GM23338 (cell line): ENCODE data around the gene ANTXR1. TPM values are rescaled to one million over a fixed set of nuclear protein-coding genes. Genes with fewer than 3 reads are reported as not detected.
A peak's percentile ranks its signal among the peaks of the same experiment; 100 is the strongest.

ENCODE experiments used
- ATAC-seq: fragments of 200-7000 bp; cut with Tn5 transposase; 3 replicates; pipeline ENCODE4 v1.9.1; 2020
- DNase-seq: peaks from one replicate; pipeline ENCODE4 v3.0.0-alpha.2; 2015; ENCODE audit warnings: low spot score
- H2AFZ ChIP-seq: fragments of 200-600 bp; sonication (generic); 2 replicates; pipeline ENCODE4 v1.8.0; 2016; ENCODE audit warnings: antibody characterized with exemption, mild to moderate bottlenecking, moderate library complexity
- H3F3A ChIP-seq: fragments of 200-600 bp; sonication (generic); replicated peaks from 2 replicates; pipeline ENCODE4 v1.8.0; 2017; ENCODE audit warnings: antibody characterized with exemption, mixed run types, low read depth
- H3K27ac ChIP-seq: fragments of 200-600 bp; sonication (generic); 2 replicates; pipeline ENCODE4 v1.6.1; 2016; ENCODE audit warnings: low read depth
- H3K27me3 ChIP-seq: fragments of 200-600 bp; sonication (generic); 2 replicates; pipeline ENCODE4 v1.8.0; 2016; ENCODE audit warnings: mild to moderate bottlenecking, mixed run types, moderate library complexity; ENCODE audit not compliant: insufficient read depth
- H3K36me3 ChIP-seq: fragments of 200-600 bp; sonication (generic); 2 replicates; pipeline ENCODE4 v1.8.0; 2016; ENCODE audit warnings: mild to moderate bottlenecking; ENCODE audit not compliant: insufficient read depth
- H3K4me1 ChIP-seq: fragments of 200-600 bp; sonication (generic); 2 replicates; pipeline ENCODE4 v1.8.0; 2016; ENCODE audit warnings: mild to moderate bottlenecking, moderate library complexity; ENCODE audit not compliant: insufficient read depth
- H3K4me2 ChIP-seq: fragments of 200-600 bp; sonication (generic); 2 replicates; pipeline ENCODE4 v1.7.1; 2017; ENCODE audit warnings: mixed run types
- H3K4me3 ChIP-seq: fragments of 200-600 bp; sonication (generic); 2 replicates; pipeline ENCODE4 v1.6.1; 2016; ENCODE audit warnings: mixed run types
- H3K79me2 ChIP-seq: fragments of 200-600 bp; sonication (generic); replicated peaks from 2 replicates; pipeline ENCODE4 v1.8.0; 2017; ENCODE audit warnings: mild to moderate bottlenecking; ENCODE audit not compliant: insufficient read depth
- H3K9me2 ChIP-seq: fragments of 200-600 bp; sonication (generic); 2 replicates; pipeline ENCODE4 v1.8.0; 2017; ENCODE audit not compliant: insufficient read depth
- H4K20me1 ChIP-seq: fragments of 200-600 bp; sonication (generic); replicated peaks from 2 replicates; pipeline ENCODE4 v1.8.0; 2017; ENCODE audit warnings: mild to moderate bottlenecking; ENCODE audit not compliant: insufficient read depth
- H3K27ac Mint-ChIP-seq: 2 replicates; pipeline ENCODE4 v1.8.0; 2020; ENCODE audit warnings: inconsistent platforms, mild to moderate bottlenecking, moderate library complexity, mixed read lengths
- H3K27me3 Mint-ChIP-seq: 3 replicates; pipeline ENCODE4 v1.8.0; 2022; ENCODE audit warnings: low read depth, mild to moderate bottlenecking, moderate library complexity, mixed read lengths, inconsistent platforms; ENCODE audit not compliant: insufficient read depth, poor library complexity
- H3K36me3 Mint-ChIP-seq: 3 replicates; pipeline ENCODE4 v1.8.0; 2021; ENCODE audit warnings: low read depth, mild to moderate bottlenecking, inconsistent platforms, moderate library complexity, mixed read lengths
- H3K4me1 Mint-ChIP-seq: 3 replicates; pipeline ENCODE4 v1.8.0; 2020; ENCODE audit warnings: mild to moderate bottlenecking, inconsistent platforms, mixed read lengths
- H3K4me3 Mint-ChIP-seq: 3 replicates; pipeline ENCODE4 v1.8.0; 2021; ENCODE audit warnings: moderate library complexity, mild to moderate bottlenecking, inconsistent platforms, mixed read lengths
- H3K9me3 Mint-ChIP-seq: 3 replicates; pipeline ENCODE4 v1.8.0; 2020; ENCODE audit warnings: moderate library complexity, mild to moderate bottlenecking, inconsistent platforms, mixed read lengths
- CREB1 ChIP-seq: fragments of 250-450 bp; sonication (Bioruptor Pico); IDR thresholded peaks from 2 replicates; pipeline ENCODE4 v1.5.0; 2020; ENCODE audit warnings: low read depth, mild to moderate bottlenecking, moderate library complexity
- ETS1 ChIP-seq: IDR thresholded peaks from 2 replicates; pipeline ENCODE4 v1.6.1; 2016; ENCODE audit warnings: antibody characterized with exemption
- NANOG ChIP-seq: IDR thresholded peaks from 2 replicates; pipeline ENCODE4 v1.6.1; 2016; ENCODE audit warnings: antibody characterized with exemption, borderline replicate concordance
- POLR2AphosphoS5 ChIP-seq: IDR thresholded peaks from 2 replicates; pipeline ENCODE4 v1.6.1; 2016; ENCODE audit warnings: antibody characterized with exemption, low read depth
- REST ChIP-seq: IDR thresholded peaks from one replicate; pipeline ENCODE4 v1.6.1; 2018; ENCODE audit warnings: antibody characterized with exemption; ENCODE audit not compliant: unreplicated experiment
- STAT1 ChIP-seq: IDR thresholded peaks from one replicate; pipeline ENCODE4 v1.6.1; 2016; ENCODE audit warnings: antibody characterized with exemption; ENCODE audit not compliant: unreplicated experiment
- ZNF331 ChIP-seq: fragments of 250-450 bp; sonication (Bioruptor Pico); IDR thresholded peaks from 2 replicates; pipeline ENCODE4 v1.5.0; 2020; ENCODE audit warnings: low read depth, mild to moderate bottlenecking, moderate library complexity
- ZNF462 ChIP-seq: fragments of 250-450 bp; sonication (Bioruptor Pico); IDR thresholded peaks from 2 replicates; pipeline ENCODE4 v1.5.0; 2020; ENCODE audit warnings: mild to moderate bottlenecking, moderate library complexity
- polyA plus RNA-seq: library from polyadenylated mRNA; unstranded; fragments of >200 nt; fragmentation: Nextera tagmentation; extraction: Ambion mirVana; gene quantifications from 2 replicates; pipeline ENCODE4 v1.2.1, GENCODE V29; 2016
- total RNA-seq: library from RNA; depleted of rRNA; stranded (reverse); fragments of >200 nt; shearing (Covaris generic); gene quantifications from 2 replicates; pipeline ENCODE4 v1.2.3, GENCODE V29; 2014

Gene ANTXR1
- total and polyA plus RNA-seq, 2 experiments from 2014 or later: 16.1 to 23.1 TPM

- Histone ChIP-seq H4K20me1 (no peaks in the 10 kb centered on the region), H3K36me3 (no peaks in the 10 kb centered on the region), H3K4me2 (peak overlapping the region; percentile 22; the same call in 1 of the 2 replicates), H3K4me3 (no peak overlapping the region), H2AFZ (no peak overlapping the region), H3K27me3 (no peaks in the 10 kb centered on the region), H3K27ac (no peak overlapping the region), H3K79me2 (no peaks in the 10 kb centered on the region), H3K4me1 (peaks cover 9% of the 10 kb centered on the region), H3K9me2 (no peaks in the 10 kb centered on the region), H3F3A (no peaks in the 10 kb centered on the region)
- no peak for TF ChIP-seq ZNF331
- no peak for TF ChIP-seq POLR2AphosphoS5
- TF ChIP-seq STAT1: no peak
- no peak for TF ChIP-seq ETS1
- TF ChIP-seq NANOG: no peak
- TF ChIP-seq ZNF462 (CRISPR knock-in tag): no peak
- no peak for TF ChIP-seq CREB1 (CRISPR knock-in tag)
- TF ChIP-seq REST: no peak
- DNase-seq (no peak), ATAC-seq (peak; percentile 60)
- Mint-ChIP-seq H3K36me3 (peaks cover 5% of the 10 kb centered on the region; the same call in 1 of the 3 replicates), H3K27ac (peak overlapping the region; percentile 8; the same call in 1 of the 2 replicates), H3K4me3 (no peak overlapping the region), H3K9me3 (no peaks in the 10 kb centered on the region), H3K4me1 (peaks cover 30% of the 10 kb centered on the region), H3K27me3 (peaks cover 2% of the 10 kb centered on the region)
Observed at GRCh38 chr2:69190743-69191404, 177.9 kb downstream of the ANTXR1 start.
